ENCODE measurements around the gene RHBDL1. TPM values are rescaled to one million over a fixed set of nuclear protein-coding genes. Genes with fewer than 3 reads are reported as not detected.

Gene RHBDL1
- total and polyA plus RNA-seq, 2 of the 8 experiments (the other 6 are each of a cell fraction or from before 2014, with no cell fraction given) = 4.0 to 8.1 TPM

DNA sequence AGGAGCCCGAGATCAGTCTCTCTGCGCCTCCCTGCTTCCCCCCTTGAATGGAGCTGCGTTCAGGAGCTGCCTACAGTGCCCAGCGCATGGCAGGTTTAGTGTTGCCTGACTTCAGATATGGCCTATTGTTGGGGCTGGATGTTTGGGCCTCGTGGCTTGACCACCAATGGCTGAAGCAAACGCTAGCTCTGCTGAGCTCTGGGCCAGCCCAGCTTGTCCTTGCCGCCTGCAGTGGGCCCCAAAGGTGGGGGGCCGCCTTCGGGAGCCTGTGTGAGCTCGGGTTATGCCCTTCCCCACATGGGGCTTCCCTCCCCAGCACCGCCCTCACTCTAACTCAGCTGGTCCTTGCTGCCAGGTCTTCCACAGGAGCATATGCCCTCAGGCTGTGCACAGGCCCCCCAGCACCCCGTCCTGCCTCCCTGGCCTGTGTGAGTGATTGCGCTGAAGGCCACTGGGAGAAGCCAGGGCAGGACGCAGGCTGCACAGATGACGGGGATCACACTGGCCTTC is 37.4 kb upstream of the RHBDL1 start (continued):
- TF ChIP-seq NRF1 (IDR thresholded peaks at IDR 0.05; ENCODE audit: low read depth, low read length) = no peak
- TF ChIP-seq CHD2 (IDR thresholded peaks at IDR 0.05; ENCODE audit: low read length) = no peak
